Amniotic stem cell (primary cell): ENCODE data around the gene COQ8A.
"Not testable (repeated sequence)": the region's sequence is repeated elsewhere in the genome, so short reads cannot be mapped to it uniquely, and the experiment has no call there.

Experiments
- DNase-seq: peaks from one replicate; lab custom pipeline; 2025; lab: John Stamatoyannopoulos, UW

COQ8A gene

GRCh38 chr1:226952118-226952441, 12.0 kb downstream of the COQ8A start:
- DNase-seq: no peak

DNA sequence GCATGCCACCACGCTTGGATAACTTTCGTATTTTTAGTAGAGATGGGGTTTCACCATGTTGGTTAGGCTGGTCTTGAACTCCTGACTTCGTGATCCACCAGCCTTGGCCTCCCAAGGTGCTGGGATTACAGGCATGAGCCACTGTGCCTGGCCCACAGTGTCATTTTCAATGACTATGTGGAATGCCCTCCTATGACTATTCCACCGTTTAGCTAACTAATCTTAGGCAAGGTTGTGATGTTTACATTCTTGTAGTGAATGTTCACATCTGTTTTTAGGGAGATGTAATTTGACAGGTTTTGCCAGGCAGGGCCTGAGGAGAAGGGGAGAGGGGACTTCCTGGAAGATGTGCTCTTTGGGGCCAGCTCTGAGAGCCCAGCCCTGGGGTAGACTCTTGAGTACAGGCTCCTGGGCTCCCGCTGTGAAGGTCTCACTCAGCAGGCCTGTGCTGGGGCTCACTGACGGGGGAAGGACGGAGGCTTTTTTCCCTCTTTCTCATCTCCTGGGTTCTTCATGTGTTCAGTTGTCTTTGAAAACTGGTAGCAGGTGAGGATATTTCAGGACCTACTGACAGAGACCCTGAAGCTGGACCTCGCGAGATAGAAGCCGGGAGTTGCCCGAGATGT, 13.2 kb downstream of the COQ8A start:
- no peak for DNase-seq

DNA sequence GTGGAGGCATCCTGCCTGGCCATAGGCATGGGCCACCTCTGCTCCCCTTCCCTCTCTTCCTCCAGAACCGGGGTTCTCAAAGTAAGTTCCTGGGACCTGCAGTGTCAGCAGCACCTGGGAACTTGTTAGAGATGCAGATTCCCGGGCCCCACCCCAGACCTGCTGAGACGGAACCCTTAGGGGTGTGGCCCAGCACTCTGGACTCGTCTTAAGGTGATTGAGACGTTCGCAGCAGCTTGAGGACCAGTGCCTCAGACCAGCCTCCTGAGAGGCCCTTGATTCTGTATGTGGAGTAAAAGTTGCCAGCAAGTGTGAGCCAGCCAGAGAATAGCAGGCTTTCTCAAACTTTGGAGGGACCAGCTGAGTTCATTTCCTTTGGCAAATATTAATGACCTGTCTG, 14.2 kb downstream of the COQ8A start:
- no peak for DNase-seq

DNA sequence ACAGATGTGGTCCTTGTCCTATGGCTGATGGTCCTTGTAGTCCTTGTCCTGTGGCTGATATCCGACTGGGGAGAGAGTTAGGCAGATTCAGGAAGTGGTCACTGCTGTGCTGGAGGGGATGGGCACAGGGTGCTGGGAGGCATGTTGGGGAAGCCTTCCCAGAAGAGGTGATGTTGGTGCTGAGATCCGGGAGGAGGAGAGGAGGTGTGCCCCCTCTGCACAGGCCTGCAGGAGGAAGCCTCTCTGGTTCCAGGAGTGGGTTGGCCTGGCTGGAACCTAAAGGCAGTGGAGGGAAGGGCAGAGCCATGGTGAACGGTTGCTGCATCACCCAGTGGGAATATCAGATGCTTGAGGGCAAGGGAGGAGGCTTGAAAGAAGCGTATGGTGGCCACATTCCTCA, 14.7 kb downstream of the COQ8A start:
- DNase-seq: no peak

DNA sequence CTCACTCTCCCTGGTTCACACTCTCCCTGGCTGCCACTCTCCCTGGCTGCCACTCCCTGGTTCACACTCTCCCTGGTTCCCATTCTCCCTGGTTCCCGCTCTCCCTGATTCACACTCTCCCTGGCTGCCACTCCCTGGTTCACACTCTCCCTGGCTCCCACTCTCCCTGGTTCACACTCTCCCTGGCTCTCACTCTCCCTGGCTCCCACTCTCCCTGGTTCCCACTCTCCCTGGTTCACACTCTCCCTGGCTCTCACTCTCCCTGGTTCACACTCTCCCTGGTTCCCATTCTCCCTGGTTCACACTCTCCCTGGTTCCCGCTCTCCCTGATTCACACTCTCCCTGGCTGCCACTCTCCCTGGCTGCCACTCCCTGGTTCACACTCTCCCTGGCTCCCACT, 15.8 kb downstream of the COQ8A start:
- DNase-seq: not testable (repeated sequence)

DNA sequence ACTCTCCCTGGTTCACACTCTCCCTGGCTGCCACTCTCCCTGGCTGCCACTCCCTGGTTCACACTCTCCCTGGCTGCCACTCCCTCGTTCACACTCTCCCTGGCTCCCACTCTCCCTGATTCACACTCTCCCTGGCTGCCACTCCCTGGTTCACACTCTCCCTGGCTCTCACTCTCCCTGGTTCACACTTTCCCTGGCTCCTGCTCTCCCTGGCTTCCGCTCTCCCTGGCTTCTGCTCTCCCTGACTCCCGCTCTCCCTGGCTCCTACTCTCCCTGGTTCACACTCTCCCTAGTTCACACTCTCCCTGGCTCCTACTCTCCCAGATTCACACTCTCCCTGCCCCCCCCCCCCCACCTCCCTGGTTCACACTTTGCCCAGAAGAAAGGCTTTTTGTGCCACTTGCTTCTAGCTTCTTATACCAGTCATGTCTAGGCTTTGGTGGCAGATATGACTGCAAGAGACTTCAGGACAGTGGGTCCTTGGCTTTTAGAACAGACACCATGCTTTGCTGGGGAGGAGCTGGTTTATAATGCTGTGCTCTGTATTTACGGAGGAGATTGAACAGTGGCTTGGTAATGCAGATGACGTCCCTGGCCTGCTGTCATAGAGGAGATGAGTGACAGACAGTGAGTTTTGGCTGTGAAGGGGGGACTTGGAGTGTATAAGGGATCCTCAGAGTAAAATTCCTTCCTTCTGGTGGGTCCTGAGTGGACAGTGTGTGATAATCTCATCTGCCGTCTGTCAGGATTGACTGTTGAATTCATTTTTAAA, 17.0 kb downstream of the COQ8A start:
- no peak for DNase-seq

- no peak for DNase-seq
These were observed 17.6 kb downstream of the COQ8A start for GRCh38 chr1:226957714-226958113.

DNA sequence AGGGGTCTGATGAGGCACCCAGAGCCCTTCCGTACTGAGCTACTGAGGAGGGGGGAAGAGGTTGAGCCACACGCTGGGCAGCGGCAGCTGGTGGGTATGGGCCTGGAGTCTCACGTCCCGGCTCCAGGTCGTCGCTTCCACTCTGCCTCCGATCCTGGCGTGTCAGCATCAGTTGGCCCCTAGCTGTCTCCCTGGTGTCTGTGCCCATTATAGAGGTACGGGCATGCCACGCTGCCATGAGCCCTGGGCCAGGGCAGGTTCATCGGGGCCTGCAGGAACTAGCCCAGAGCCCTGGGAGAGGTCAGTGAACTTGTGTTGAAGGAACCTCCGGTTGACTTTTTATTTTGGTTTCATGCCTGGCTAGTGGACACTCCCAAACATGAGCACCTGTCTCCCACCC, 18.2 kb downstream of the COQ8A start:
- no peak for DNase-seq

DNA sequence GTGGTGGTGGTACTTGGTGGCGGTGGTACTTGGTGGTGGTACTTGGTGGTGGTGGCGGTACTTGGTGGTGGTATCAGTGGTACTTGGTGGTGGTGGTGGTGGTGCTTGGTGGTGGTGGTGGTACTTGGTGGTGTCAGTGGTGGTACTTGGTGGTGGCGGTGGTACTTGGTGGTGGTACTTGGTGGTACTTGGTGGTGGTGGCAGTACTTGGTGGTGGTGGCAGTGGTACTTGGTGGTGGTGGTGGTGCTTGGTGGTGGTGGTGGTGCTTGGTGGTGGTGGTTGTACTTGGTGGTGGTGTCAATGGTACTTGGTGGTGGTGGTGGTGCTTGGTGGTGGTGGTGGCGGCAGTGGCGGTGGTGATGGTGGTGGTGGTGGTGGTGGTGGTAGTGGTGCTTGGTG, 20.2 kb downstream of the COQ8A start:
- DNase-seq: no peak

DNA sequence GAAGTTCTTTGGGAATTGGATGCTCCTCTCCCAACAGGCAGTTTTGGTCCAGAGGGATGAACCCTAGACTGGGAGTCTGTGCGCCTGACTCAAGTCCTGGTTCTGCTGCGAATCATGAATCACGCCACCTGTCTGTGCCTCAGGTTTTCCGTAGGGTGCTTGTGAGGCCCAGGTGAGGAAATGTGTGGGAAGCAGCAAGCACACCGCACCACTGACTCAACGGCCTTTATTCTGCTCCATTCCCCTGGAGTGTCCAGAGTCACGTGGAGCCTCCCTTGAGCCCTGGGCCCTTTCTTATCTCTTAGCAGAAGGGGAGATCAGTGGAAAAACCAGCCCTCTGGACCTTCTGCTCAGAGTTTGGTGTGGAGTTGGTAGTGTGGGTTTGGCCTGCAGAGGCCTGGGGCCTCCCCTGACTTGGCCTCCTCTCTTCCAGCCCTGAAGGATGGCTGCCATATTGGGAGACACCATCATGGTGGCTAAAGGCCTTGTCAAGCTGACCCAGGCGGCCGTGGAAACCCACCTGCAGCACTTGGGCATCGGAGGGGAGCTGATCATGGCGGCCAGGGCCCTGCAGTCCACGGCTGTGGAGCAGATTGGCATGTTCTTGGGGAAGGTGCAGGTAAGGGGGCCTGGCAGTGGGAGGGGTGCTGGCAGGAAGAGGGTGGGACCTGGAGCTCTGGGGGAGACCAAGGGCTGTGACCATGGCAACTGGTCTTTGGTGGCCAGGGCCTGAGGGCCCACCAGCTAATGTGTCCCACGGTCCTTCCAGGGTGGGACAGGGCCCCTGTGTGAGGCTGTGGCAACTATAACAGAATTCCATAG, 21.1 kb downstream of the COQ8A start:
- no peak for DNase-seq

- no peak for DNase-seq
These were observed 22.6 kb downstream of the COQ8A start for GRCh38 chr1:226962421-226963391.

DNA sequence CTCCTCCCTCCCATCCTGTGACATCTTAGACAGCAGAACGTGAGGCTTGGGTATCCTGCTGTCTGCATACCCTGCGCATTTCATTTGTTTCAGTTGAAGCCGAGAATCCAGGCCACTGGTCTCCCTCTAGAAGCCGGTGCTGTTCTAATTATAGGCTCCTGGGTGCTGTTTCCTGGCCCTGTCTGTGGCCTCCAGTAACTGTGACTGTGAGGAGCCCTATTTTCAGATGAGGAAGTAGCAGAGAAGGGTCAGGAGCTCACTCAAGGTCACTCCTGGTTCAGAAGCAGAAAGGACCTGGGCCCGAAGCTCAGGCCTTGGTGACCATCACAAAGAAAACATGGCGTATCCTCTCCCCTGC, 24.0 kb downstream of the COQ8A start:
- no peak for DNase-seq

GRCh38 chr1:226964611-226965486, 24.8 kb downstream of the COQ8A start:
- no peak for DNase-seq

DNA sequence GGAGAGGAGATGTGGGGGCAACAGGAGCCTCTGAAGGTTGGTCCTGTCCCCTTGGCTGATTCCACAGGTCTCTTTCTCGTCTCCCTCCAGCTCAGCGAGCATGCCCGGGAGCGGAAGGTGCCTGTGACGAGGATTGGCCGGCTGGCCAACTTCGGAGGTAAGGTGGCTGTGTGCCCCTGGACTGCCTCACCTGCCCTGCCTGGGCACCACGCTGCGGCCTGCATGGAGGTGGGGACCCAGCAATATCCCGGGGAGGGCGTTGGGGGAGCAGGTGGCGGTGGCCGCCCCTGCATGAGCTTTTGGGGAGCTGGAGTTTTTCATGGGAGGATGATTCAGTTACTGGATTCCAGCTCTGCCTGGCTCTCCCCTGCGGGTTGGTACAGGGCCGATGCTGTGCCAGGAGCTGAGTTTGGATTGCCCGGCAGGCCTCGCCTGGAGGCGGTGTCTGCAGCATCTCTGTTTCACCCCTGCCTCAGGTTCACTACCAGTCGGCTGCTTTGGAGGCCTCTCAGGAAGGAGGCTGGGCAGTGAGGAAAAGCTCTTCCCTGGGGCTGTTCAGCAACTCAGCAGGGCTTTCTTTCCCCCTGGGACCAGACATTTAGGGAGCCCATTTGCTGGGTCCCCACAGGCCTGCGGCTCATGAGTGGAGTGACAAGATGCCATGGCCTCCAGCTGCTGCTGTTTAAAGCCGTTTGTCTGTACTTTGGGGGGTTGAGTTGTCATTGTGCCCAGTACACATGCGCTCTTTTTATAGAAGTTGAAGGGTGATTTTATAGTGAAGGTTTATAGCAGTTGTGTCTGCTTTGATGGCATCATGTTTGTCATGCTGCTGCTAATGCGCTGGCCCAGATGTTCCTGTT, 25.7 kb downstream of the COQ8A start:
- DNase-seq: no peak

- DNase-seq: no peak
These were observed 26.6 kb downstream of the COQ8A start for GRCh38 chr1:226966683-226967082.

DNA sequence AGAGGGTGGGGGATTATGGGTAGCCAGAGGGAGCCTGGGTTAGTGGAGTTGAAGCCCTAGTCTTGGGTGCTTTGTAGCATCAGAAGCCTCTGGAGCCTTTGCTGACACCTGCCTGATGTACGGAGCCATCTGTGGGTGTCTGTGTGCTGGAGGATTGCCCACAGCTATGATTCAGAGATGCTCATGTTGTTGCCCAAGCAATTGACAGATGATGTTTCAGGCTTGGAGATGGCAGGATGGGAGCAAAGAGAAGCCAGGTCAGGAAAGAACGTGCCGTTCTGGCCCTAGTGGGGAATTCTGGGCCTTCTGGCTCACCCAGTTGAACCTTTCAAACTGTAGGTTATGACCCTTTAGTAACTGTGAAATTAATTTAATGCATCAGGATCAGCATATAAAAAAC, 27.6 kb downstream of the COQ8A start:
- no peak for DNase-seq

DNA sequence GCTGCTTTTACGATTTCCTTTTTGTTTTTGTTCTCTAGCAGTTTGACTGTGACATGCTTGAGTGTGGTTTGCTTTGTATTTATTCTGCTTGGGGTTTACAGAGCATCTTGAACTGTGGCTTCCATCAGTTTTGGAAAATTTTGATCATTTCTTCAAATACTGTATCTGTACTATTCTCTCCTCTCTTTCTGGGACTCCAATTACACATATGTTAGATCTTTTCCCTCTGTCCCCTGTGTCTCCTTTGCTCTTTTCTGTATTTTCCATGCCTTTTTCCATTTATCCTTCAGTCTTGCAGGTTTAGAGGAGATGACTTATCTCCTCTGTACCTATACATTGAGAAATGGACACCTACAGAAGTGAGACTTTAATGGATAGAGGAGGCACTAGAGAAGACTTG, 31.7 kb downstream of the COQ8A start:
- DNase-seq: no peak

DNA sequence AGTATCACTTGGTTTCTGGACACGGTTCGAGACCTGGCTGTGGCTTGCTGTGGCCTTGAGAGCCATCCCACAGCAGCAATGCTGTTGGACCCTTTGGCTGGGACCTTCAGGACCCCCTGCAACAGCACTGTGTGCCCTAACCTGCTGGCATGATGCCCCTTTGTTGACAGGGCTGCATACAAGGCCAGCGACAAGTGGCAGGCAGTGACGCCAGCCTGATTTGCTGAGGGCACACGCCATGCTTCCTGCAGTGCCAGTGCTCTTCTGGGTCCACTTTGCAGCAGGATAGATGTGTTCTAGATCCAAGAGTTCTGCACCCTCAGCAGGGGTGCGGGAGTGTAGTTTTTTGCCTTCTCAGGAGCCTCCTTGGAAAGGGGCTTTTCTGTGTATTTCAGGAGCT, 32.8 kb downstream of the COQ8A start:
- DNase-seq: no peak

DNA sequence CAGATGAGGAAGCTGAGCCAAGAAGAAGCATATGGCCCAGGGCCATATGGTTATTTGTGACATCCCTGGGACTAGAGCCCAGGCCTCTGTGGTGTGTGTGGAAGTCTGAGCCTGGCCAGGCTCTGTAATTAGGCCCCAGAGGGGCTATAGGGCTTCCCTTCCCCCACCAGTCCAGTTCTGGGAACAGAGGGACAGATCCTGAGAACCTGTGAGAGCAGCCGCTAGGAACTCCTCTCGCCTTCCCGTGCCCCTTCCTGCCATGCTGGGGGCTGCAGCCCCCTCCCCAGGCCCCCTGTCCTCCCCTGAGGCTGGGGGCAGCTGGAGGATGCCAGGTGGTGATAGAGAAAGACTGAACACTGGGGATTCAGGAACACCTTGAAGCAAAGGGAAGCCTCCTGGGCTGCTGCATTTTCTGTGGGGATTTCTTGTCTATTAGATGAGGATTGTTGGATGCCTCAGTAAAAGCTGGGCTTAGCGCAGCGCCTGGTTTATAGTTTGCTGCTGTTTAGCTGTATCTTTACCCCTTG, 33.3 kb downstream of the COQ8A start:
- DNase-seq: no peak
